Activated CD4-positive, alpha-beta T cell treated with anti-CD3 and anti-CD28 coated beads, Interleukin-2, amount 50 U/mL, for 4 hours (primary cell): ENCODE data around the gene CGA.
"Not testable (repeated sequence)": the region's sequence is repeated elsewhere in the genome, so short reads cannot be mapped to it uniquely, and the experiment has no call there.

Experiments
- DNase-seq, 2 experiments: peaks; one replicate each; pipeline ENCODE4 v3.0.0-alpha.2; 2020

The CGA gene

GRCh38 chr6:87095087-87095509 is at the start of gene CGA:
Gene CGA, minus strand, starts transcription at chr6:87095106. Its CDS starts 6,906 bp downstream, at chr6:87088200.
- no peak for DNase-seq

DNA sequence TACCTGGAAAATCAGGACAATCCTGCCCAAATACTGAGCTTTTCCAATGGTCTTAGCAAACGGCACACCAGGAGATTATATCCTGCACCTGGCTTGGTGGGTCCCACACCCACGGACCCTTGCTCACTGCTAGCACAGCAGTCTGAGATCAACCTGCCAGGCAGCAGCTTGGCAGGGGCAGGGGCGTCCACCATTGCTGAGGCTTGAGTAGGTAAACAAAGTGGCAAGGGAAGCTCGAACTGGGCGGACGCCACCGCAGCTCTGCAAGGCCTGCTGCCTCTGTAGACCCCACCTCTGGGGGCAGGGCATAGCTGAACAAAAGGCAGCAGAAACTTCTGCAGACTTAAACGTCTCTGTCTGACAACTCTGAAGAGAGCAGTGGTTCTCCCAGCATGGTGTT is 45.0 kb upstream of the CGA start:
- DNase-seq = not testable (repeated sequence)

DNA sequence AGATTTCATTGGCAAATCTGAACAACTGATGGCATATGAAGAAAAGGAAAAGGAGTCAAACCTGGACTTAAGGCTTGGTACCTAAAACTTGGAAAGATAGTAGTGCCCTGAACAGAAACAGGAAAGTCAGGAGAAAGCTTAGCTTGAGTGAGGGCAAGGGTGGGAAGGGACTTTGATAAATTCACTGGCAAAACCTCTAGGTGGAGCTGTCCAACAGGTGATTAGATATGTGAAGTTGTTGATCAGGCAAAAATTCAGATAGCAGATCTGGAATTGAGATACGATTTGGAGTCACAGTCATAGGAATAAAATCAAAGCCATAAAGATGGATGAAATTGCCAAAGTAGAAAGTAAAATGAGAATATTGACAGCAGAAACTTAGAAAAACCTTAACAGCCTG is 44.3 kb upstream of the CGA start:
- DNase-seq = peak; percentile 4 to 17

- DNase-seq = no peak
Observed at GRCh38 chr6:87136963-87137362, 42.1 kb upstream of the CGA start.

DNA sequence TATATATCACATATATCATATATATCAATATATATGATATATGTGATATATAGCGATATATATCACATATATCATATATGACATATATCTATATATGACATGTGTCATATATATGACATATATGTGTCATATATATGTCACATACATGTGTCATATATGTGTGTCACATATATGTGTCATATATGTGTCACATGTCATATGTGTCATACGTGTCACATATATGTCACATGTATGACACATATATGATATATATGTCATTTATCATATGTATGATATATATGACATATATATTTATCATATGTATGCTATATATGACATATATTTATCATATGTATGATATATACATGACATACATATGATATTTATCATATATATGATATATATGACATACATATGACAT is 32.8 kb upstream of the CGA start:
- DNase-seq = no peak

- no peak for DNase-seq
Observed at GRCh38 chr6:87126501-87126900, 31.6 kb upstream of the CGA start.

DNA sequence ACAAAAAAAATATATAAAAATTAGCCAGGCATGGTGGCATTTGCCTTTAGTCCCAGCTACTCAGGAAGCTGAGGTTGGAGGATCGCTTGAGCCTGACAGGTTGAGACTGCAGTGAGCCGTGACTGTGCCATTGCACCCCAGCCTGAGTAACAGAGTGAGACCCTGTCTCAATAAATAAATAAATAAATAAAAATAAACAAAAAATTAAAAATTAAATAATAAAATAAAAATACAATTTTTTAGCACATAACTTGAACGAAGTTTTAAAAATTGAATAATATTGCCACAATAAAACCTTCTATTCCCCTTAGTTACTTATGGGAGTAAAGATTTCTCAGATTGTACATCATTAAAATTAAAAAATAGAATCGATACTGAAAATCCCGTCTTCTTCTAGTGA is 29.2 kb upstream of the CGA start:
- DNase-seq = no peak

- DNase-seq = no peak
Observed at GRCh38 chr6:87122477-87122876, 27.6 kb upstream of the CGA start.

DNA sequence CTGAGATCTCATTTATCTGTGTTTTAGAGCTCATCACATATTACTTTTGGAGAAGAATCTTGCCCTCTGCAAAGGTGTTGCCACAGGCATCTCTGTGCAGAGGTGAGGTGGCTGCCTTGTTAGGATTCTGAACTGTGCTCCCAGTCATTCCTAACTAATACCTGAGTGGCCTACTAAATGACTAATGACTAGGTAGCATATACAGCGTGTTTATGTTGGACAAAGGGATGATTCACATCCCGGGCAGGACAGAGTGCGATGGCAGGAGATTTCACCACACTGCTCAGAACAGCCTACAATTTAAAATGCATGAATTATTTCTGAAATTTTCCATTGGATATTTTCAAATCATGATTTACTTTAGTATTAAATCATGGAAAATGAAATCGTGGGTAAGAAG is 23.1 kb upstream of the CGA start:
- no peak for DNase-seq

- no peak for DNase-seq
Observed at GRCh38 chr6:87116922-87117321, 22.0 kb upstream of the CGA start.

GRCh38 chr6:87115402-87116135 is 20.7 kb upstream of the CGA start:
- DNase-seq = no peak

DNA sequence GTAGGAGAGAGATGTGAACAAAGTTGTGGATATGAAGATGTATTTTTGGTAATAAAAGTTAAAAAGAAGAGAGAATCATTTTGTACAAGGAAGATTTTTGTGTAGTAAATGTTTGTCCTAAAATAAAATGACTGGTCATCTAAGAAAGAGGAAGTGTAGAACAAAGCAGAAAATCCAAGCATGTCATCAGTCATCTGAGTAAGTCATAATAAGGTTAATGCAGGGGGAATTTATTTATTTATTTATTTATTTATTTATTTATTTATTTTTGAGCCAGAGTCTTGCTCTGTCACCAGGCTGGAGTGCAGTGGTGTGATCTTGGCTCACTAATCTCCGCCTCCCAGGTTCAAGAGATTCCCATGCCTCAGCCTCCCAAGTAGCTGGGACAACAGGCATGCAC is 15.7 kb upstream of the CGA start:
- DNase-seq = no peak

DNA sequence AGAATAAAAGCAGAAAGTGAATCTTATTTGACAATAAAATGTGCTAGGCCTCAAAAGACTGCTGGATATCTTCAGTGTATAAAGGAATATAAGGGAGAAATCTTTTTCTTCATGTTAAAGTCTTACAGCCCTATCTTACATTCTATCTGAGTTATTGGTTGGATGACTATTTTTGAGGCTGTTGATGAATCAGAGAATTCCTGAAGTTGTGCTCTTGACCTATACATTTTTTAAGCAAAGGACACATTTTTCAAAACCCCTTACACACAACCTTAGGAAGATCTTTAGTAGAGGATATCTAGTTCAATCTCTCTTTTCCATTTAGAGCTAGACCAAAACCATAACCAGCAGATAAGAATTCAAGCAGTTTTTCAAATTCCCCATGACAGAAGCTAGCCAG is 10.9 kb upstream of the CGA start:
- DNase-seq = no peak

DNA sequence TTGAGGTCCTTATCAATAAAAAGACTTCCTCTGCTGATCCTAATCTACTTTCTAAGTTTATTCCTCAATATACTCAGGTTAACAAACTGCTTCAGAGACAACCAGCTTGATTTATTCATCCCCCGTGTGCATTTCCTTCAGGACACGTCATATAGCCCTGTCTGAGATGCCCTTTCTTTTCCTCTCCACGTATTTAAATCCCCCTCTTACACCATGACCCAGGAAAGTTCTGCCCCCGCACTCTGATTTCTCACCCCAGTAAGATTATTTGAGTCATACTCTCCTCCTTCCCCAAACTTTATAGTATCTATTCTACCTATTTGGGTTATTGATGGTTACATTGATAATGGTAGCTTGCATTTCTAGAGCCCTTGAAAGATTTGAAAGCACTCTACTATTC is 9.8 kb upstream of the CGA start:
- DNase-seq = no peak

- DNase-seq = no peak
Observed at GRCh38 chr6:87103977-87104601, 9.2 kb upstream of the CGA start.

DNA sequence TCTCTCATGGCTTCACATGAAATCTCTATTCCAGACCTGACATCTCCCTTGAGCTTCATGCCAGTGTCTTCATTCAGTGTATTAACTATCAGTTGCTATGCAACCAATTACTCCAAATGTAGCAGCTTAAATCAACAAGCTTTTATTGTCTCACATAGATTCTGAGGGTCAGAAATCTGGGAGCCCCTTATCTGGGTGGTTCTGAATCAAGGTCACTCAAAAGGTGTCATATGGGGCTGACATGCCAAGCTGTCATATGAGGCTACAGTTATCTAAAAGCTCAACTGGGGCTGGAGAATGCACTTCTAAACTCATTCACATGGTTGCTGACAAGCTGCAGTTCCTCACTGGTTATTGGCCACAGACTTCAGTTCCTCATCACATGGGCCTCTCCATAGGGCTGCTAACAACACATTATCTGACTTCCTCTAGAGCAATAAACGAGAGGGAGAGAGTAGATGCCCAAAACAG is 7.3 kb upstream of the CGA start:
- no peak for DNase-seq

DNA sequence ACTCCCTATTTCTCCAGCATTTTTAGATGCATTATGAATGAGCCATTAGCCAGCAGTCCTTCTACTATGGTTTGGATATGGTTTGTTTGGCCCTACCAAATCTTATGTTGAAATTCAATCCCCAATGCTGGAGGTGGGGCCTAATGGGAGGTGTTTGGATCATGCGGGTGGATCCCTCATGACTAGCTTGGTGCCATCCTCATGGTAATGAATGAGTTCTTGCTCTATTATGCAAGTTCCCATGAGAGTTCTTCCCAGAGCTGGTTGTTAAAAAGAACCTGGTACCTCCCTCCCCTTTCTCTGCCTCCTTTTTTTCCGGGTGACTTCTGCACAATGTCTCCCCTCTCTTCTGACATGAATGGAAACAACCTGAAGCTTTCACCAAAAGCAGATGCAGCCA is 6.2 kb upstream of the CGA start:
- no peak for DNase-seq

- DNase-seq = no peak
Observed at GRCh38 chr6:87100216-87100615, 5.3 kb upstream of the CGA start.

DNA sequence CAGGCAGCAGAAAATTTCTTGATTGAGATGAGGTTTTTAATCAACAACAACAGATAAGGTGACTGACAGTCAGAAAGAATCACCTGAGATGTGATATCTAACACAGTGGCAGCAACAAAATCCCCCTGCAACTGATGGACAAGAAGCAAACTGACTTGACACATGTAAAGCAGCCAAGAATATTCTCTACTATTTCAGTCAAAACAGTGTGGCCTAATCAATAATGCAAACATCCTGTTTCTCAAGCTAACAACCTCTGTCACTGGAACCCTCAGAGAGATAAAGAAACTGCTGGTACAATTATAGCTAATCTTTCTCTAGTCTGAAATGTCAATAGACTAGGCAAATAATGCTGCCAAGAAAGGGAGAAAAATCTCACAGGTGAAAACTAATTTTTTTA is 4.6 kb upstream of the CGA start:
- DNase-seq = no peak

GRCh38 chr6:87094576-87094975 is 330 bp downstream of the CGA start:
- no peak for DNase-seq

DNA sequence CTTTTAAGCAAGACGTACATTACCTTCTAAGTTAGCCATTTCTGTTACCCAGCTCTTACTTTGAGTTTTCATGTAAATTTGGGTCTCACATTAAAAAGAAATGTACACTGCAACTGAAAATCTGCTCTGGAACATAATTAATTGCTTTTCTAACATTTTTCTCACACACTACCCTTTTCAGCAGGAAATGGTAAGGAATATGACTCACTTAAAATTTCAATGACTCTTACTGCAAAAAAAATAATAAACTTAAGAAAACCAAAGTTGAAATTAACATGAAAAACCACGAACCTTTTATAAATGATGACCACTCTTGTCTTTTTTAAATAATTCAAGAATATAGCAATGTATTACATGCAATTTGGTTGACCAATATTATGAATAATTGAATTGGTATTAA is 1.3 kb downstream of the CGA start:
- DNase-seq = no peak

DNA sequence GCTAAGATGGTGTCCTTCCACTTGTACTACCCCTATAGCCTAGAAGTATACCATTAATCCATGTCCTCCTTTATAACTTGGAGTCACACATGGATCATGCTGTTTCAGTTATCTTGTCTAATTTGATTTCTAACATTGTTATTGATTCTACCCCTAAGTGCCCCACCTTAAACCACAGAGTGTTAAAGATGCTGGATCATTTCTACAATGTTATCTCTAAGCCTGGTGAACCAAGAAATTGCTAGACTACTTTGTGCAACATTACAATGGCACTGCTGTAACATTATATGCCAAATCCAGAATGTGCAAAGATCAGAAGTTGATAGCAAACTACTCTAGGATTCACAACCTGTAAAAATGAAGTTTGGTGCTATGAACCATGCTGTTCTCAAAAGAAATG is 1.7 kb downstream of the CGA start:
- DNase-seq = no peak

- no peak for DNase-seq
Observed at GRCh38 chr6:87092435-87092834, 2.5 kb downstream of the CGA start.

DNA sequence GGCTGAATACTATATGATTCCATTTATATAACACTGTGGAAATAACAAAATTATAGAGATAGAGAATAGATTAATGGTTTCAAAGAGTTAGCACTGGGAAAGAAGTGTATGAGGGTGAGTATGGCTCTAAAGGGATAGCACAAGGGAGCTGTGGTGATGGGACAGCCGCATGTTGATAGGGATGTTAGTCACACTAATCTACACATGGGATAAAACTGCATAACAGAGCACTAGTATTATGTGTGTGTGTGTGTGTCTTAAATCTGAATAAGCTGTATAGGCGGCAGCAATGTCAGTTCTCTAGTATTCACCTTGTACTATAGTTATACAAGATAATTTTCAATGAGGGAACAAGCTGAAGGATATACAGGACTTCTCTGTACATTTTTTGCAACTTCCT is 5.8 kb downstream of the CGA start:
- no peak for DNase-seq

- no peak for DNase-seq
Observed at GRCh38 chr6:87088076-87088475, 6.8 kb downstream of the CGA start.
